ENCODE results near the gene EXOSC7.

Gene EXOSC7

DNA sequence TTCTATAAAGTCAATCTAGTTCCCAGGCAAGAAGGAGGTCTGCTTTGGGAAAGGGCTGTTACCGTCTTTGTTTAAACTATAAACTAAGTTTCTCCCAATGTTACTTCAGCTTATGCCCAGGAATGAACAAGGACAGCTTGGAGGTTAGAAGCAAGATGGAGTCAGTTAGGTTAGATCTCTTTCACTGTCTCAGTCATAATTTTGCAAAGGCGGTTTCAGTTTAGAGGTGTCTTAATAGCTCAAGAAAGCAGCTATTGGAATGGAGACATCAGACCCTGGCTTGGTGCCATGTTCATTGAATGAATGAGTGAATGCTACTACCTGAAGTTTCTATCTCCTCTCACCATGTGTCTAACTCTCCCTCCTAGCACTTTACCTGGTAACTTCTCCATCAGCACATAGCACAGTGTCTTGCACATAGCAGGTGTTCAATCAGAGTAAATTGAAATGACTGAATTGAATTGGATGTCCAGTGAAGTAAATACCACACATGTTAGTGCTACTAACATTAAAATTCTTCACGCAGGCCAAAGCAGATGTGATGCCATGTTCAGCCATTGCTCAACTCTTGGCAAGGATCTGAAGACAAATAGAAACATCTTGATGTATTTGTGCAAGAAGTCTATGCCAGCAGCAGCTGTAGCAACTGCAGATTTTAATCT lies 78.3 kb downstream of the EXOSC7 start:
- no peak for DNase-seq (ENCODE audit: low read depth, low spot score)
- CTCF ChIA-PET, result interaction anchor here (0.8 to 7.8 kb wide), 5 partner anchors 11 to 156 kb away, joined by 3 to 98 read pairs (median 14); no protein-coding TSS in a partner anchor
- TF ChIP-seq, protein P1, sequence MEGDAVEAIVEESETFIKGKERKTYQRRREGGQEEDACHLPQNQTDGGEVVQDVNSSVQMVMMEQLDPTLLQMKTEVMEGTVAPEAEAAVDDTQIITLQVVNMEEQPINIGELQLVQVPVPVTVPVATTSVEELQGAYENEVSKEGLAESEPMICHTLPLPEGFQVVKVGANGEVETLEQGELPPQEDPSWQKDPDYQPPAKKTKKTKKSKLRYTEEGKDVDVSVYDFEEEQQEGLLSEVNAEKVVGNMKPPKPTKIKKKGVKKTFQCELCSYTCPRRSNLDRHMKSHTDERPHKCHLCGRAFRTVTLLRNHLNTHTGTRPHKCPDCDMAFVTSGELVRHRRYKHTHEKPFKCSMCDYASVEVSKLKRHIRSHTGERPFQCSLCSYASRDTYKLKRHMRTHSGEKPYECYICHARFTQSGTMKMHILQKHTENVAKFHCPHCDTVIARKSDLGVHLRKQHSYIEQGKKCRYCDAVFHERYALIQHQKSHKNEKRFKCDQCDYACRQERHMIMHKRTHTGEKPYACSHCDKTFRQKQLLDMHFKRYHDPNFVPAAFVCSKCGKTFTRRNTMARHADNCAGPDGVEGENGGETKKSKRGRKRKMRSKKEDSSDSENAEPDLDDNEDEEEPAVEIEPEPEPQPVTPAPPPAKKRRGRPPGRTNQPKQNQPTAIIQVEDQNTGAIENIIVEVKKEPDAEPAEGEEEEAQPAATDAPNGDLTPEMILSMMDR (IDR thresholded peaks at IDR 0.05; ENCODE audit: insufficient read depth, low read length, missing control alignments), result no peak
- H3K4me3 ChIP-seq (ENCODE audit: low read depth, low read length), result no peak overlapping the region
- POLR2A ChIA-PET, result interaction anchor here (1.0 to 2.6 kb wide), 2 partner anchors 69 to 100 kb away, joined by 3 to 6 read pairs; no protein-coding TSS in a partner anchor

DNA sequence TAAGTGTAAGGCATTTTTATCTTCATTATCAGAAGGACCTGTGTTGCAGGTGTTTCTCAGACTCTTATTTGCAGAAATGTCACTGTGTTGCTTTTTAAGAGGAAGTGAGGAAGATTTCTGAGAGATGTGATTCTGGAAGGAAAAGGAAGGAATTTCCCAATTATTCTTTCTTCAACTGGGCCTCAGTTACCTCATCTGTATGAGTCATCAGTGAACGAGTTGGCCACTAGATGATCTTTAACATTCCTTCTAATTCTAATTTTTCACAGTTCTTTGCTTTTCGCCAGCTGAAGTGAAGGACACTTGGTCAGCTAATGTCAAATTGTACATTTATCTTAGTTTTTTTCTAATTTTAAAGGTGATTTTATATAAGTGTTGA lies 79.0 kb downstream of the EXOSC7 start:
- CTCF ChIA-PET, result interaction anchor here (0.8 to 7.8 kb wide), 10 partner anchors 11 to 444 kb away, joined by 3 to 98 read pairs (median 5); no protein-coding TSS in a partner anchor
- H3K4me3 ChIP-seq (ENCODE audit: low read depth, low read length), result no peak overlapping the region
- POLR2A ChIA-PET, result interaction anchor here (0.7 to 2.6 kb wide), 3 partner anchors 30 to 99 kb away, joined by 3 to 6 read pairs (median 3); no protein-coding TSS in a partner anchor
- TF ChIP-seq, protein P1 (IDR thresholded peaks at IDR 0.05; ENCODE audit: insufficient read depth, low read length, missing control alignments), result no peak
- DNase-seq (ENCODE audit: low read depth, low spot score), result no peak

DNA sequence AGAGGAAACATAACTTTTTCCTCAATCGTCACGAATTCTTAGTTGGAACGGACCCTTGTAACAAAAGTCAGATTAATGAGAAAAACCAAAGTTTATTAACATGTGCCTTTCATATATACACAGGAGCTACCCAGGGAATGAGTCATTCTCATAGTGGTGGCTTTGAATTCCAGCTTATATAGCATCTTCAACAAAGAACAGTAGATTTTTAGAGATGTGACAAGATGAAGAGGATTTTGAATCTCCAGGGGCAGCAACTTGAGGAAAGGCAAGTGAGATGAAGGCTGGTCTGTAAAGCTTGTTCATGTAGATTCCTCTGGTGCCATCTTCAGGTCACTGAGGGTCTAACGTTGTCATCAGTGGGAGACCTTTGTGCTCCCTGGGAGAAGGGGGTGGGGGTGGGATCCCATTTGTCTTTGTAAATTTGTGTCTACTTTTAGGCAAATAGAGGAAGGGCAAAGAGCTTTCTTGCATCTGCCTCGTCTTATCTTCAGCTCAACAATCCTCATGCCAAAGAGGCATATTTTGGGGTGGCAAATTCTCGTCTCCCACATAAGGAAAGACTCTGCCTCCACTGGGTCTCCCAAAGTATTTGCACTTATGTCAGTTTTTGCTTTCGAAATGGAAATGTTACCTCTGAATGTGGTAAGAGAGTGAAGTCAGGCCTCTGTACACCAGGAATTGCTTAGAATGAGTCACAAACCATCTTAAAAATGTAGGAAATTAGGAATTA lies 79.5 kb downstream of the EXOSC7 start:
- TF ChIP-seq, protein P1 (IDR thresholded peaks at IDR 0.05; ENCODE audit: insufficient read depth, low read length, missing control alignments), result peak; percentile 5
- POLR2A ChIA-PET, result interaction anchor here (0.7 to 2.6 kb wide), 4 partner anchors 12 to 98 kb away, joined by 3 to 6 read pairs (median 3); no protein-coding TSS in a partner anchor
- DNase-seq (ENCODE audit: low read depth, low spot score), result no peak
- H3K4me3 ChIP-seq (ENCODE audit: low read depth, low read length), result no peak overlapping the region
- CTCF ChIA-PET, result interaction anchor here (0.8 to 7.8 kb wide), 11 partner anchors 11 to 444 kb away, joined by 3 to 98 read pairs (median 5); no protein-coding TSS in a partner anchor

DNA sequence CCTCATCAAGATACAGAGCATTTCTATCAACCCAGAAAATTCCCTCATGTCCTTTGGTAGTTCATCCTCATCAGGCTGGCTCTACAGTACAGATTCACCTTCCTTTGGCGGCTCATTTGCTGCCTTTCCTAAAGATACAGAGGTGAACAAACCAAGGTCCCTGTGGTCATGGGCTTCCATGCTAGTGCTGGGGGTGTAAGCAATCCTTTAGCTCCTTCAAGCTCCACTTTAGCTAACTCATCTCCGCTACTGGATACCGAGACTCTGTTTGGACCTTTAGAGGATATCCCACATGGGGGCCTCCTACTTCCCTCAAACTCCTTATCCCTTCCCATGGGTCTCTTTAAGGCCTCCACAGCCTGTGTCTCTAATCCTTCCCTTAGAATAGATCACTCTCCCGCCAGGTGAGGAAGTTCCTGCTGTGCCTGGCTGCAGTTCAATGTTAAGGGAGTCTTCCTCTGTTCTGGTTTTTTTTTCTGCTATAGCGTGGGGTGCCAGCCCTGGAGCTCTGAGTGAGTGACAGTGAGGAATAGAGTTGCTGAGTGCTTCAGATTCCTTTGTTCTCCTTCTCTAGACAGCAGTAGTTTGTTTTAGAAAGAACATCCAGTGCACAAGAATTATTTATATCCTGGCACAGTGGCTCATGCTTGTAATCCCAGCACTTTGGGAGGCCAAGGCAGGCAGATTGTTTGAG lies 80.7 kb downstream of the EXOSC7 start:
- ChIA-PET POLR2A (interaction anchor here (2.6 kb wide), 1 partner anchor 67 kb away, joined by 6 read pairs; no protein-coding TSS in a partner anchor), CTCF (interaction anchor here (0.7 to 7.8 kb wide), 9 partner anchors 10 to 443 kb away, joined by 3 to 98 read pairs (median 4); no protein-coding TSS in a partner anchor)
- no peak for DNase-seq (ENCODE audit: low read depth, low spot score)
- TF ChIP-seq, protein P1 (IDR thresholded peaks at IDR 0.05; ENCODE audit: insufficient read depth, low read length, missing control alignments), result no peak
- H3K4me3 ChIP-seq (ENCODE audit: low read depth, low read length), result no peak overlapping the region

DNA sequence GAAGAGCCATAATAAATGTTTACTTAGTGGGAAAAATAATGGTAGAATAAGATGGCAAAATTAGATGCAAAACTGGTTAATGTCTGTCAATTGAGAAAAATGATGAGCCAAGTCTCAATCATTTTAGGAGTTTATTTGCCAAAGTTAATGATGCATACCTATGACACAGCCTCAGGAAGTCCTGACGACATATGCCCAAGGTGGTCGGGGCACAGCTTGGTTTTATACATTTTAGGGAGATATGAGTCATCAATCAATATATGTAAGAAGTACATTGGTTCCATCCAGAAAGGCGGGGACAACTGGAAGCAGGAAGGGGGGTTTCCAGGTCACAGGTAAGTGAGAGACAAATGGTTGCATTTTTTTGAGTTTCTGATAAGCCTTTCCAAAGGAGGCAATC lies 81.5 kb downstream of the EXOSC7 start:
- CTCF ChIA-PET, result interaction anchor here (0.7 to 7.8 kb wide), 7 partner anchors 9 to 161 kb away, joined by 3 to 98 read pairs (median 4); no protein-coding TSS in a partner anchor
- TF ChIP-seq, protein P1 (IDR thresholded peaks at IDR 0.05; ENCODE audit: insufficient read depth, low read length, missing control alignments), result no peak
- no peak for DNase-seq (ENCODE audit: low read depth, low spot score)
- no peak overlapping the region for H3K4me3 ChIP-seq (ENCODE audit: low read depth, low read length)
- POLR2A ChIA-PET, result no interaction called here

All from AG04449 (cell line).